DOHH2 (cell line): Measurements from ENCODE around the gene COL1A1.

Experiments
- H3F3A ChIP-seq: fragments of 200-600 bp; sonication (generic), shearing (Covaris generic); 2 replicates; pipeline ENCODE4 v1.6.0; 2016; ENCODE audit warnings: antibody characterized with exemption, mild to moderate bottlenecking; ENCODE audit not compliant: control insufficient read depth, insufficient read depth
- H3K27ac ChIP-seq: fragments of 200-600 bp; sonication (generic); 2 replicates; pipeline ENCODE4 v1.5.1; 2014; ENCODE audit warnings: low read depth, mild to moderate bottlenecking, low read length, moderate library complexity
- H3K27me3 ChIP-seq: fragments of 200-600 bp; sonication (generic); 2 replicates; pipeline ENCODE4 v1.6.1; 2014; ENCODE audit warnings: mild to moderate bottlenecking, low read length, mixed read lengths; ENCODE audit not compliant: control insufficient read depth
- H3K36me3 ChIP-seq: fragments of 200-600 bp; sonication (generic); 2 replicates; pipeline ENCODE4 v1.6.1; 2014; ENCODE audit warnings: mild to moderate bottlenecking, low read length, moderate library complexity, mixed read lengths; ENCODE audit not compliant: control insufficient read depth
- H3K4me1 ChIP-seq: fragments of 200-600 bp; sonication (generic); 2 replicates; pipeline ENCODE4 v1.6.1; 2014; ENCODE audit warnings: mild to moderate bottlenecking, low read length, mixed read lengths; ENCODE audit not compliant: control insufficient read depth
- H3K4me2 ChIP-seq: fragments of 200-600 bp; sonication (generic); 2 replicates; pipeline ENCODE4 v1.6.0; 2014; ENCODE audit warnings: mild to moderate bottlenecking, low read length, moderate library complexity
- H3K4me3 ChIP-seq: fragments of 200-600 bp; sonication (generic); 2 replicates; pipeline ENCODE4 v1.5.1; 2014; ENCODE audit warnings: mild to moderate bottlenecking, low read length, mixed read lengths
- H3K79me2 ChIP-seq: fragments of 200-600 bp; sonication (generic); 2 replicates; pipeline ENCODE4 v1.6.1; 2014; ENCODE audit warnings: mild to moderate bottlenecking, low read length, mixed read lengths; ENCODE audit not compliant: control insufficient read depth
- H3K9me2 ChIP-seq: fragments of 200-600 bp; sonication (generic); replicated peaks from 2 replicates; pipeline ENCODE4 v1.6.1; 2014; ENCODE audit warnings: mild to moderate bottlenecking, low read length, mixed read lengths; ENCODE audit not compliant: control insufficient read depth
- H3K9me3 ChIP-seq: fragments of 200-600 bp; sonication (generic); 2 replicates; pipeline ENCODE4 v1.6.1; 2014; ENCODE audit warnings: antibody characterized with exemption, low read length, mixed read lengths; ENCODE audit not compliant: control insufficient read depth, insufficient read depth
- H4K20me1 ChIP-seq: fragments of 200-600 bp; sonication (generic); 2 replicates; pipeline ENCODE4 v1.6.0; 2014; ENCODE audit warnings: low read depth, mild to moderate bottlenecking, antibody characterized with exemption, low read length, moderate library complexity; ENCODE audit not compliant: control insufficient read depth, insufficient read depth
- CTCF ChIP-seq: fragments of 200-600 bp; sonication (generic); IDR thresholded peaks from one replicate; pipeline ENCODE4 v1.5.1; 2014; ENCODE audit warnings: antibody characterized with exemption, mild to moderate bottlenecking, low read depth, low read length; ENCODE audit not compliant: poor library complexity, severe bottlenecking
- EZH2phosphoT487 ChIP-seq: fragments of 200-600 bp; sonication (generic); IDR thresholded peaks from 2 replicates; pipeline ENCODE4 v1.6.1; 2017; ENCODE audit warnings: borderline replicate concordance, mild to moderate bottlenecking, antibody characterized with exemption, low read length, moderate library complexity, mixed read lengths

Gene COL1A1

DNA sequence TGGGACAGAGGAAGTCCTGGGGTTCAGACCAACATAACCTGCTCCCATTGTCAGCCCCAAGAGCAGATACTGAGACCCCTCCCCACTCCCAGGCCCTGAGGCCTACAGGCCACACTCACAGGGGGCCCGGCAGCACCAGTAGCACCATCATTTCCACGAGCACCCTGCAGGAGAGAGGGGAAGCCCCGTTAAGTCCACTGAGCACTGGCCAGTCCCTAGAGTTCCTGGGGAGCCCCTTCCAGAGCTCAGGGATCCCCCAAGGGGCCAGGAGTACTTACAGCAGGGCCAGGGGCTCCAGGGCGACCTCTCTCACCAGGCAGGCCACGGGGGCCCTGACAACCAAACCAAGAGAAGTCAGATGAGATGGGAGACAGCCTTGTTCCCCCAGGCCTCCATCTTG, 5.4 kb downstream of the COL1A1 start:
- no peak overlapping the region for H3K4me3 ChIP-seq
- no peak overlapping the region for H3K27ac ChIP-seq
- no peak overlapping the region for H3K4me2 ChIP-seq
- H4K20me1 ChIP-seq = no peaks in the 10 kb centered on the region
- no peaks in the 10 kb centered on the region for H3K9me3 ChIP-seq
- no peaks in the 10 kb centered on the region for H3K79me2 ChIP-seq
- H3K4me1 ChIP-seq = peaks cover 15% of the 10 kb centered on the region
- H3K27me3 ChIP-seq = peaks cover 47% of the 10 kb centered on the region
- no peaks in the 10 kb centered on the region for H3K9me2 ChIP-seq
- H3F3A ChIP-seq = no peaks in the 10 kb centered on the region
- H3K36me3 ChIP-seq = no peaks in the 10 kb centered on the region
- no peak for TF ChIP-seq EZH2phosphoT487
- no peak for TF ChIP-seq CTCF

DNA sequence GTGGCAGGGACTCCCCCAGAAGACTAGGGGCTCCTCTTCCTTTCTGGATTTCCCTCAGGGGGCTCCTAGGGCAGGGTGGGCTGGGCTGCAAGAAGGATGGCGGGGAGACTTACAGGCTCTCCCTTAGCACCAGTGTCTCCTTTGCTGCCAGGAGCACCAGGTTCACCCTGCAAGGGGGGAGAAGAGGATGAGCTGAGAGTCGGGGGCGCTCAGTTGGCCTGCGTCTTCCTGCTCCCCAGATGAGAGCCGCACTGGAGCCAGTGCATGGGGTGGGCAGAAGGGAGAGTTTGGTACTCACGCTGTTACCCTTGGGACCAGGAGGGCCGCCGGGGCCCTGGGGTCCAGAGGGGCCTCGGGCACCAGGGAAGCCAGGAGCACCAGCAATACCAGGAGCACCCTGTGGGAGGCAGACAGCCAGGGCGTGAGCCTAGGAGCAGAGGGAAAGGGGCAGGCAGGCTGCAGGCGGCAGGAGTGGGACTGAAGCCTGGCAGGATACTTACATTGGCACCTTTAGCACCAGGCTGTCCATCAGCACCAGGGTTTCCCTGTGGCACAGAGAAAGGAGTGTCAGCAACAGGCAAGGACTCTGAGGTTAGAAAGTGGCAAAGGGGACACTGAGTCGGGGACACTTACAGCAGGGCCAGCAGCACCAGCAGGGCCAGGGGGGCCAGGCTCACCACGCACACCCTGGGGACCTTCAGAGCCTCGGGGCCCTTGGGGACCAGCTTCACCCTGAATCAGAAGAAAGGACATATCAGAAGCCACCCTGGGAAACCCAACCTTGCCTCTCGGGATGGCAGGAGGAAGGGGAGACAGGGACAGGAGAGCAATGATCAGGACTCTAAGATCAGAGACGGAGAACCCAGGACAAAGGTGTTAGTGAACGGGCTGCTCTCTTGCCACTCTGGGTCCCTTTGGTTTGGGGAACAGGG, 6.2 kb downstream of the COL1A1 start:
- H3K79me2 ChIP-seq = no peaks in the 10 kb centered on the region
- TF ChIP-seq CTCF (no peak), EZH2phosphoT487 (no peak)
- no peak overlapping the region for H3K27ac ChIP-seq
- H3K4me1 ChIP-seq = peaks cover 7% of the 10 kb centered on the region
- no peaks in the 10 kb centered on the region for H3K9me3 ChIP-seq
- H3K27me3 ChIP-seq = peaks cover 43% of the 10 kb centered on the region
- no peak overlapping the region for H3K4me3 ChIP-seq
- H3K36me3 ChIP-seq = no peaks in the 10 kb centered on the region
- no peaks in the 10 kb centered on the region for H3K9me2 ChIP-seq
- H3K4me2 ChIP-seq = no peak overlapping the region
- H4K20me1 ChIP-seq = no peaks in the 10 kb centered on the region
- H3F3A ChIP-seq = no peaks in the 10 kb centered on the region

GRCh38 chr17:50194140-50194933, 7.1 kb downstream of the COL1A1 start:
- TF ChIP-seq CTCF = no peak
- no peak for TF ChIP-seq EZH2phosphoT487
- H3K36me3 ChIP-seq = no peaks in the 10 kb centered on the region
- H3K27ac ChIP-seq = no peak overlapping the region
- no peaks in the 10 kb centered on the region for H3K79me2 ChIP-seq
- H3K9me3 ChIP-seq = no peaks in the 10 kb centered on the region
- no peak overlapping the region for H3K4me2 ChIP-seq
- H3K4me3 ChIP-seq = no peak overlapping the region
- no peaks in the 10 kb centered on the region for H3K9me2 ChIP-seq
- H3K4me1 ChIP-seq = no peaks in the 10 kb centered on the region
- H4K20me1 ChIP-seq = no peaks in the 10 kb centered on the region
- H3F3A ChIP-seq = no peaks in the 10 kb centered on the region
- H3K27me3 ChIP-seq = peaks cover 41% of the 10 kb centered on the region
